ENCODE results near the gene DIP2B. TPM values are rescaled to one million over a fixed set of nuclear protein-coding genes. Genes with fewer than 3 reads are reported as not detected.

The DIP2B gene
- polyA plus RNA-seq, 1 donor from 2014 or later: 44.0 TPM

DNA sequence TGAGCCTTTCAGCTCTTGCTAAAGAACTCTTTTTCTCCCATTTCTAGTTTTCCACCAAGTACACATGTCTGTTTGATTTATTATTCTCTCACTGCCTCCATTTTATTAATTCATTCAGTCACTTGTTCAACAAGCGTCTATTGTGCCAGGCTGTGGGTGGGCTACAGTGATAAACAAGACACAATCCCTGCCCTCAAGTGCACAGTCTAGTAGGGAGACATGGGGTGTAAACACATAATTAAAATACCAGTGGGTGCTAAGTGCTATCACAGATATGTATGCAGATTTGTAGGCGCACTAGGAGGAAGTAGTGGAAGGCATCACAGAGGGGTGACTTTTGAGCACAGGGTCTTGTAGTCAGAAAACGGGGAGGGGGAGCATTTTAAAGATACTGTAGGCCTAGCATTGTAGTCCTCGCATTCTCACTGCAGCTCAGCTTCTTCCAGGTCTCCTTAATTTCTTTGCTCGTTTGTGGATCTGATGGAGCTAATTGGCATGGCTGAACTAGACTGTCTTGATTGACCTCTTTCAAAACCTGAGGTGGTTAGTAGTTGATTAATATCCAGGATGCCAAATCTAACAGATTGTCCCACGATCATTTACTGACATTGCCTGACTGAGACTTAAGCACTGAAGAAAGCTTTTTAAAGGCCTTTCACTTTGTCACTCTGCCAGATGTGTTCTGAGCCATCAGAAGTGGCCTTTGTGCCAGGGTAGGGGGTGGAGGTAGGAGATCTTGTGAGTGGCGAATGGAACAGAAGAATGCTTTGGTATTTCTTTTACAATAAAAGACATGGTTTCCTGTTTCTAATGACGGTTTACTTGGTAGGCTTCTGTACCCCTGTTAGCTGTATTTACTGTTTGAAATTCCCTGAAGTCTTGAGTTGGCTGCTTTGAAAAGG lies 116.9 kb downstream of the DIP2B start:
- no peak overlapping the region for H3K9ac ChIP-seq (ENCODE audit: low read length)
- H3K9me2 ChIP-seq (ENCODE audit: insufficient read depth, low read length): no peaks in the 10 kb centered on the region
- H2AFZ ChIP-seq (ENCODE audit: low read depth, low read length): no peak overlapping the region
- TF ChIP-seq POLR2AphosphoS5 (IDR thresholded peaks at IDR 0.05): no peak
- no peaks in the 10 kb centered on the region for H4K20me1 ChIP-seq (ENCODE audit: insufficient read depth)
- H3K79me2 ChIP-seq (replicated peaks; ENCODE audit: insufficient read depth, low read length): peaks cover 8% of the 10 kb centered on the region
- H3K4me3 ChIP-seq (ENCODE audit: low read length): no peak overlapping the region
- H3K27ac ChIP-seq (ENCODE audit: low read length): no peak overlapping the region
- no peak overlapping the region for H3K4me2 ChIP-seq (ENCODE audit: low read length)
- no peaks in the 10 kb centered on the region for H3K27me3 ChIP-seq (ENCODE audit: insufficient read depth, low read depth, low read length)
- no peaks in the 10 kb centered on the region for H3F3A ChIP-seq (ENCODE audit: insufficient read depth, low read length, poor library complexity, severe bottlenecking)
- H3K9me3 ChIP-seq (ENCODE audit: low read length): no peaks in the 10 kb centered on the region
- H3K36me3 ChIP-seq (ENCODE audit: insufficient read depth, low read length): no peaks in the 10 kb centered on the region

DNA sequence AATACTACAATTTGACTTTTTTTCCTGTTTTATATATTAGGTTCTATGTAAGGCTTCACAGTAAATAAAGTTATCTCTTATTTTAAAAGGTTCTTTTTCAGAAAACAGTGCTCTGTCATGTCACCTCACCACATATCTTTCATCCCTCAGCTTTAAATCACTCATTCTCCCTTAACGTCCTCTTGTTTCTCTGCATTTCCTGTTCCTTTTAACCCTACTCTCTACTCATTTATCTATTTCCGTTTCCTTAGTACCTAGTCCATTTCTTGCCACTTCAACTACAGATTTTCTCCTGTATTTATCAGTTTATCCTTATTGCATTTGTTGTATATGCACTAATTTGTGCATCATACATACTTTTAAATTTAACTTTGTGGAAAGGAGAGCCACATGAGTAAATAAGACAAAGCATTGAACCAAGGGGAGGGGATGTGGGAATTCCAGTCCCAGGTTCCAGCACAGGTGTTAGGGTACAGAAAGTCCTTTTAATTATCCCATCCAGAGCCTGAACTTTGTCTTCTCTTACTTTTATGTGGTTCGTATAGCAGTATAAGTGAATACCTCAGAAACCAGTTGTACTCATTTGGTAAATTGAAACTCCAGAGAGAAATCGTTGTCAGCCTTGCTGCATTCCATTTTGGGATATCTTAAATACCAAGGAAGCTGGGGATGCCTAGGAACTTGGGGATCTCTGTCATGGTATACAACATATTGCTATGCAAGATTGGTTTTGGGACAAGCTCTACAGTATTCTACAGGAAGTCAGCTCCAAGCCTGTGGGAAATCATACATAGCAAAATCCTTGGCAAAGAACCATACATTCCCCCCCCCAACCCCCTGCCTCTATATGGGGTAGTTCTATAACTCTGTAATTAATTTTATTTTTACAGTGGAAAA lies 120.5 kb downstream of the DIP2B start:
- Histone ChIP-seq H2AFZ (ENCODE audit: low read depth, low read length) (no peak overlapping the region), H3K36me3 (ENCODE audit: insufficient read depth, low read length) (no peaks in the 10 kb centered on the region), H3K79me2 (replicated peaks; ENCODE audit: insufficient read depth, low read length) (peaks cover 8% of the 10 kb centered on the region), H3K9ac (ENCODE audit: low read length) (no peak overlapping the region), H3F3A (ENCODE audit: insufficient read depth, low read length, poor library complexity, severe bottlenecking) (no peaks in the 10 kb centered on the region), H4K20me1 (ENCODE audit: insufficient read depth) (no peaks in the 10 kb centered on the region), H3K4me2 (ENCODE audit: low read length) (no peak overlapping the region), H3K9me2 (ENCODE audit: insufficient read depth, low read length) (no peaks in the 10 kb centered on the region), H3K4me3 (ENCODE audit: low read length) (no peak overlapping the region), H3K27me3 (ENCODE audit: insufficient read depth, low read depth, low read length) (no peaks in the 10 kb centered on the region), H3K9me3 (ENCODE audit: low read length) (no peaks in the 10 kb centered on the region), H3K27ac (ENCODE audit: low read length) (no peak overlapping the region)
- no peak for TF ChIP-seq EZH2 (IDR thresholded peaks at IDR 0.05; ENCODE audit: borderline replicate concordance, insufficient read depth, low read length, poor library complexity, severe bottlenecking)
- TF ChIP-seq TAF1 (IDR thresholded peaks at IDR 0.05; ENCODE audit: low read depth): no peak
- TF ChIP-seq MXI1 (conservative IDR thresholded peaks at IDR 0.05; ENCODE audit: poor library complexity, severe bottlenecking): no peak
- TF ChIP-seq, protein P1, sequence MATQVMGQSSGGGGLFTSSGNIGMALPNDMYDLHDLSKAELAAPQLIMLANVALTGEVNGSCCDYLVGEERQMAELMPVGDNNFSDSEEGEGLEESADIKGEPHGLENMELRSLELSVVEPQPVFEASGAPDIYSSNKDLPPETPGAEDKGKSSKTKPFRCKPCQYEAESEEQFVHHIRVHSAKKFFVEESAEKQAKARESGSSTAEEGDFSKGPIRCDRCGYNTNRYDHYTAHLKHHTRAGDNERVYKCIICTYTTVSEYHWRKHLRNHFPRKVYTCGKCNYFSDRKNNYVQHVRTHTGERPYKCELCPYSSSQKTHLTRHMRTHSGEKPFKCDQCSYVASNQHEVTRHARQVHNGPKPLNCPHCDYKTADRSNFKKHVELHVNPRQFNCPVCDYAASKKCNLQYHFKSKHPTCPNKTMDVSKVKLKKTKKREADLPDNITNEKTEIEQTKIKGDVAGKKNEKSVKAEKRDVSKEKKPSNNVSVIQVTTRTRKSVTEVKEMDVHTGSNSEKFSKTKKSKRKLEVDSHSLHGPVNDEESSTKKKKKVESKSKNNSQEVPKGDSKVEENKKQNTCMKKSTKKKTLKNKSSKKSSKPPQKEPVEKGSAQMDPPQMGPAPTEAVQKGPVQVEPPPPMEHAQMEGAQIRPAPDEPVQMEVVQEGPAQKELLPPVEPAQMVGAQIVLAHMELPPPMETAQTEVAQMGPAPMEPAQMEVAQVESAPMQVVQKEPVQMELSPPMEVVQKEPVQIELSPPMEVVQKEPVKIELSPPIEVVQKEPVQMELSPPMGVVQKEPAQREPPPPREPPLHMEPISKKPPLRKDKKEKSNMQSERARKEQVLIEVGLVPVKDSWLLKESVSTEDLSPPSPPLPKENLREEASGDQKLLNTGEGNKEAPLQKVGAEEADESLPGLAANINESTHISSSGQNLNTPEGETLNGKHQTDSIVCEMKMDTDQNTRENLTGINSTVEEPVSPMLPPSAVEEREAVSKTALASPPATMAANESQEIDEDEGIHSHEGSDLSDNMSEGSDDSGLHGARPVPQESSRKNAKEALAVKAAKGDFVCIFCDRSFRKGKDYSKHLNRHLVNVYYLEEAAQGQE (IDR thresholded peaks at IDR 0.05; ENCODE audit: borderline replicate concordance): no peak
- TF ChIP-seq POLR2AphosphoS5 (IDR thresholded peaks at IDR 0.05): no peak
- TF ChIP-seq, protein P2, sequence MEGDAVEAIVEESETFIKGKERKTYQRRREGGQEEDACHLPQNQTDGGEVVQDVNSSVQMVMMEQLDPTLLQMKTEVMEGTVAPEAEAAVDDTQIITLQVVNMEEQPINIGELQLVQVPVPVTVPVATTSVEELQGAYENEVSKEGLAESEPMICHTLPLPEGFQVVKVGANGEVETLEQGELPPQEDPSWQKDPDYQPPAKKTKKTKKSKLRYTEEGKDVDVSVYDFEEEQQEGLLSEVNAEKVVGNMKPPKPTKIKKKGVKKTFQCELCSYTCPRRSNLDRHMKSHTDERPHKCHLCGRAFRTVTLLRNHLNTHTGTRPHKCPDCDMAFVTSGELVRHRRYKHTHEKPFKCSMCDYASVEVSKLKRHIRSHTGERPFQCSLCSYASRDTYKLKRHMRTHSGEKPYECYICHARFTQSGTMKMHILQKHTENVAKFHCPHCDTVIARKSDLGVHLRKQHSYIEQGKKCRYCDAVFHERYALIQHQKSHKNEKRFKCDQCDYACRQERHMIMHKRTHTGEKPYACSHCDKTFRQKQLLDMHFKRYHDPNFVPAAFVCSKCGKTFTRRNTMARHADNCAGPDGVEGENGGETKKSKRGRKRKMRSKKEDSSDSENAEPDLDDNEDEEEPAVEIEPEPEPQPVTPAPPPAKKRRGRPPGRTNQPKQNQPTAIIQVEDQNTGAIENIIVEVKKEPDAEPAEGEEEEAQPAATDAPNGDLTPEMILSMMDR (IDR thresholded peaks at IDR 0.05; ENCODE audit: poor library complexity, severe bottlenecking): no peak
- TF ChIP-seq SMC3 (conservative IDR thresholded peaks at IDR 0.05; ENCODE audit: poor library complexity): no peak
- no peak for TF ChIP-seq RAD21 (conservative IDR thresholded peaks at IDR 0.05)
- no peak for TF ChIP-seq EP300 (conservative IDR thresholded peaks at IDR 0.05; ENCODE audit: poor library complexity, severe bottlenecking)

Data from neural cell (in vitro differentiated cells).